Measurements from ENCODE around the gene PMPCA.

PMPCA gene

GRCh38 chr9:136451221-136451877, 40.9 kb downstream of the PMPCA start:
- in situ Hi-C loops (cut with MboI; ENCODE audit: low sequenced_read_pairs), result no loop called here

GRCh38 chr9:136453326-136453725, 42.9 kb downstream of the PMPCA start:
- in situ Hi-C loops (cut with MboI; ENCODE audit: low sequenced_read_pairs), result no loop called here

GRCh38 chr9:136454026-136454796, 43.8 kb downstream of the PMPCA start:
- in situ Hi-C loops (cut with MboI; ENCODE audit: low sequenced_read_pairs), result no loop called here

- in situ Hi-C loops (cut with MboI; ENCODE audit: low sequenced_read_pairs), result no loop called here
These were observed 44.9 kb downstream of the PMPCA start for GRCh38 chr9:136455043-136456002.

- in situ Hi-C loops (cut with MboI; ENCODE audit: low sequenced_read_pairs), result no loop called here
These were observed 45.8 kb downstream of the PMPCA start for GRCh38 chr9:136456258-136456657.

GRCh38 chr9:136457326-136457725, 46.9 kb downstream of the PMPCA start:
- in situ Hi-C loops (cut with MboI; ENCODE audit: low sequenced_read_pairs), result no loop called here

GRCh38 chr9:136459425-136459824, 49.0 kb downstream of the PMPCA start:
- in situ Hi-C loops (cut with MboI; ENCODE audit: low sequenced_read_pairs), result no loop called here

- in situ Hi-C loops (cut with MboI; ENCODE audit: low sequenced_read_pairs), result no loop called here
These were observed 50.4 kb downstream of the PMPCA start for GRCh38 chr9:136460772-136461325.

GRCh38 chr9:136462664-136463063, 52.2 kb downstream of the PMPCA start:
- in situ Hi-C loops (cut with MboI; ENCODE audit: low sequenced_read_pairs), result no loop called here

- in situ Hi-C loops (cut with MboI; ENCODE audit: low sequenced_read_pairs), result no loop called here
These were observed 53.1 kb downstream of the PMPCA start for GRCh38 chr9:136463578-136463977.

- in situ Hi-C loops (cut with MboI; ENCODE audit: low sequenced_read_pairs), result no loop called here
These were observed 53.8 kb downstream of the PMPCA start for GRCh38 chr9:136464241-136464640.

- in situ Hi-C loops (cut with MboI; ENCODE audit: low sequenced_read_pairs), result no loop called here
These were observed 55.2 kb downstream of the PMPCA start for GRCh38 chr9:136465500-136466154.

GRCh38 chr9:136466155-136466541, 55.7 kb downstream of the PMPCA start:
- in situ Hi-C loops (cut with MboI; ENCODE audit: low sequenced_read_pairs), result no loop called here

GRCh38 chr9:136467766-136468165, 57.3 kb downstream of the PMPCA start:
- in situ Hi-C loops (cut with MboI; ENCODE audit: low sequenced_read_pairs), result no loop called here

GRCh38 chr9:136470356-136470755, 59.9 kb downstream of the PMPCA start:
- in situ Hi-C loops (cut with MboI; ENCODE audit: low sequenced_read_pairs), result no loop called here

- in situ Hi-C loops (cut with MboI; ENCODE audit: low sequenced_read_pairs), result no loop called here
These were observed 60.5 kb downstream of the PMPCA start for GRCh38 chr9:136470792-136471469.

- in situ Hi-C loops (cut with MboI; ENCODE audit: low sequenced_read_pairs), result no loop called here
These were observed 61.5 kb downstream of the PMPCA start for GRCh38 chr9:136471802-136472487.

- in situ Hi-C loops (cut with MboI; ENCODE audit: low sequenced_read_pairs), result no loop called here
These were observed 62.3 kb downstream of the PMPCA start for GRCh38 chr9:136472640-136473353.

- in situ Hi-C loops (cut with MboI; ENCODE audit: low sequenced_read_pairs), result no loop called here
These were observed 62.9 kb downstream of the PMPCA start for GRCh38 chr9:136473354-136473721.

Data from hTERT RPE-1 (cell line).